Left lung (tissue), 10 donors: ENCODE measurements around the gene EHMT2. TPM values are rescaled to one million over a fixed set of nuclear protein-coding genes. Genes with fewer than 3 reads are reported as not detected.
"Not testable (repeated sequence)": the region's sequence is repeated elsewhere in the genome, so short reads cannot be mapped to it uniquely, and the experiment has no call there.

Experiments used
- ATAC-seq: fragments of 200-7000 bp; cut with Tn5 transposase; one replicate; pipeline ENCODE4 v1.9.1; 2020; ENCODE audit warnings: moderate library complexity
- DNase-seq, 4 donors: peaks; one replicate each; pipeline ENCODE4 v3.0.0-alpha.2; 2013 to 2020
- H3K27ac ChIP-seq, 2 donors: fragments of 200-600 bp; sonication (generic) in 1 of 2; one replicate each; pipeline versions ENCODE4 v1.5.0 to v1.8.0; 2020 to 2021
- H3K27me3 ChIP-seq, 2 donors: fragments of 200-600 bp; sonication (generic) in 1 of 2; one replicate each; pipeline versions ENCODE4 v1.5.0 to v1.8.0; 2020 to 2021
- H3K36me3 ChIP-seq, 2 donors: fragments of 200-600 bp; sonication (generic) in 1 of 2; one replicate each; pipeline versions ENCODE4 v1.5.0 to v1.8.0; 2020 to 2021
- H3K4me1 ChIP-seq, 2 donors: fragments of 200-600 bp; one replicate each; pipeline ENCODE4 v1.8.0; 2021
- H3K4me3 ChIP-seq, 2 donors: fragments of 200-600 bp; sonication (generic) in 1 of 2; one replicate each; pipeline versions ENCODE4 v1.5.0 to v1.8.0; 2020 to 2021; ENCODE audit warnings: mild to moderate bottlenecking in 1 of 2
- H3K9me3 ChIP-seq, 2 donors: fragments of 200-600 bp; sonication (generic) in 1 of 2; one replicate each; pipeline versions ENCODE4 v1.5.0 to v1.8.0; 2020 to 2021
- intact Hi-C, 2 donors: fragments of 100-400 bp; cut with DNase I; formaldehyde crosslinking; loops; one replicate each; pipeline versions ENCODE4 v1.11.2 to v1.14.2; 2022
- polyA plus RNA-seq, 6 donors: library from polyadenylated mRNA; unstranded; fragments of 120-200 nt; gene quantifications; one replicate each; pipeline ENCODE4 v1.2.1, GENCODE V29; 2013; ENCODE audit not compliant: insufficient read length in 6 of 6
- total RNA-seq, 2 donors: library from RNA; stranded (reverse); fragmentation: NEBNext Ultra II Directional; extraction: Animal tissue kit (Norgen Biotek cat#: 25700); gene quantifications; one replicate each; pipeline ENCODE4 v1.2.1, GENCODE V29; 2021
- TF ChIP-seq, protein P1 (sequence below), 2 donors: fragments of 200-600 bp; sonication (generic) in 1 of 2; IDR thresholded peaks; one replicate each; pipeline versions ENCODE4 v1.5.0 to v1.8.0; 2021; ENCODE audit warnings: antibody characterized with exemption in 2 of 2
- donor health status: DM: no; HTN: yes; CAD: no.
- donor health status: DM: no; HTN: no; CAD: no.

Gene EHMT2
- total and polyA plus RNA-seq, 8 donors: 41.0 to 85.0 (median 75.3) TPM

DNA sequence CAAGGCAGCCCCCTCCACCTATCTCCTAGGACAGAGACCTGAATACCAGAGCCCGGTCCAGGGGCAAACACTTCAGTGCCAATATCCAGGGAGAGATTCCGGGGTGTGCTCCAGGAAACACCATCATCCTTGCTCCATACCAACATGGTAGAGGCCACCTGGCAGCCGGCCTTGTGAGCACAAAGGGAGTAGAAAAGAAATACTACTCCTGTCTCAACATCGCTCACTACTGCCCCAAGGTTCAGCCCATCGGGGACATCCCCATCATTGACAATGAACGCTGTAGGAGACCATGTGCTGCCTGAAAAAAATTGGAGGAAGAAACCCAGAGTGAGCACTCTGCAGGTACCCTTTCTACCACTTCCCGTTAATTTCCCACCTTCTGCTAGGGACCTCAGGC, 36.3 kb downstream of the EHMT2 start:
- TF ChIP-seq, protein P1, sequence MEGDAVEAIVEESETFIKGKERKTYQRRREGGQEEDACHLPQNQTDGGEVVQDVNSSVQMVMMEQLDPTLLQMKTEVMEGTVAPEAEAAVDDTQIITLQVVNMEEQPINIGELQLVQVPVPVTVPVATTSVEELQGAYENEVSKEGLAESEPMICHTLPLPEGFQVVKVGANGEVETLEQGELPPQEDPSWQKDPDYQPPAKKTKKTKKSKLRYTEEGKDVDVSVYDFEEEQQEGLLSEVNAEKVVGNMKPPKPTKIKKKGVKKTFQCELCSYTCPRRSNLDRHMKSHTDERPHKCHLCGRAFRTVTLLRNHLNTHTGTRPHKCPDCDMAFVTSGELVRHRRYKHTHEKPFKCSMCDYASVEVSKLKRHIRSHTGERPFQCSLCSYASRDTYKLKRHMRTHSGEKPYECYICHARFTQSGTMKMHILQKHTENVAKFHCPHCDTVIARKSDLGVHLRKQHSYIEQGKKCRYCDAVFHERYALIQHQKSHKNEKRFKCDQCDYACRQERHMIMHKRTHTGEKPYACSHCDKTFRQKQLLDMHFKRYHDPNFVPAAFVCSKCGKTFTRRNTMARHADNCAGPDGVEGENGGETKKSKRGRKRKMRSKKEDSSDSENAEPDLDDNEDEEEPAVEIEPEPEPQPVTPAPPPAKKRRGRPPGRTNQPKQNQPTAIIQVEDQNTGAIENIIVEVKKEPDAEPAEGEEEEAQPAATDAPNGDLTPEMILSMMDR (IDR thresholded peaks at IDR 0.05): no peak
- ATAC-seq (no peak), DNase-seq (no peak)
- Histone ChIP-seq H3K27ac (no peak overlapping the region), H3K9me3 (no peaks in the 10 kb centered on the region), H3K27me3 (no peaks in the 10 kb centered on the region), H3K4me3 (no peak overlapping the region), H3K36me3 (peaks cover 0 to 48% of the 10 kb centered on the region in 2 donors), H3K4me1 (peaks cover 11 to 29% of the 10 kb centered on the region in 2 donors)
- intact Hi-C loops: loop anchor here in 1 of 2 donors (10.0 kb wide), 1 partner anchor 186 kb away; no protein-coding TSS in a partner anchor

DNA sequence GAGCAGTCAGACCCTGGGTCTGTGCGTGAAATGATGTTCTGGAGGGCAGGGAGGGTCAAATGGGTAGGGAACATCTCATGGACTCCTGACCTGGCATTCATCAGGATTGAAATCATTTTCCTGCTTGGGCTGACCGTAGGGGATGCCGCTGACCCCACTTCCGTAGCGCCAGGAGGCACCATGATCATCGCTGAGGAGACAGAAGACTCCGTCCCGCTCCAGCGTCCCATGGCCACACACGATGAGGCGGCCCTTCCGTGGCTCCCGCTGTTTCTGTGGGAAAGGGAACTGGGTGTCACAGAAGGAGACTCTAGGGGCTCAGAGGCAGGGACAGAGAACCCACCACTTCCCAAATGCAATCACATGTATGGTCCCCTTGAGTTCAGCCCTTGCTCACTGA, 37.1 kb downstream of the EHMT2 start:
- Histone ChIP-seq H3K27me3 (no peaks in the 10 kb centered on the region), H3K4me3 (no peak overlapping the region), H3K4me1 (peaks cover 11 to 29% of the 10 kb centered on the region in 2 donors), H3K27ac (no peak overlapping the region), H3K36me3 (peaks cover 0 to 56% of the 10 kb centered on the region in 2 donors), H3K9me3 (no peaks in the 10 kb centered on the region)
- intact Hi-C loops: loop anchor here in 1 of 2 donors (10.0 kb wide), 1 partner anchor 186 kb away; no protein-coding TSS in a partner anchor
- TF ChIP-seq, protein P1 (IDR thresholded peaks at IDR 0.05): no peak
- DNase-seq: no peak
- no peak for ATAC-seq

DNA sequence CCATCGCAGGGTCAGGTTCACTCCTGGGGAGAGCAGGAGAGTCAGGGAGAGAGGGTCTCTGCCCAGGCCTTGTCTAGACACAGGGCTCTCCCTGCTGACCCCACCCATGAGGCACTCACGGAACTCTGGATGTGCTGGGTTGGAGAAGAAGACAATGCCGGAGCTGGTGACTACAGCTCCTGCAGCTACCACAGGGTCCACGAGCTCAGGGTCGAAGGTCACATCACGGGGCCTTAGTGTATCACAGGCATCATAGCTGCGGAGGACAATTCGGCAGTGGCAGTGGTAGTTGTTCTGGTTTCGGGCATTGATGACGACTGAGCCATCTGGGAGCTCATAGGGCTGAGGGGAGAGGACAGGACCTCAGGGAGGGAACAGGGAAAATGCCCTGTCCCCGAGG, 37.6 kb downstream of the EHMT2 start:
- H3K27ac ChIP-seq: no peak overlapping the region
- H3K27me3 ChIP-seq: no peaks in the 10 kb centered on the region
- H3K36me3 ChIP-seq: peaks cover 0 to 57% of the 10 kb centered on the region in 2 donors
- no peaks in the 10 kb centered on the region for H3K9me3 ChIP-seq
- DNase-seq (no peak), ATAC-seq (no peak)
- H3K4me1 ChIP-seq: peaks cover 11 to 29% of the 10 kb centered on the region in 2 donors
- intact Hi-C loops: loop anchor here in 1 of 2 donors (10.0 kb wide), 1 partner anchor 185 kb away; no protein-coding TSS in a partner anchor
- no peak overlapping the region for H3K4me3 ChIP-seq
- TF ChIP-seq, protein P1 (IDR thresholded peaks at IDR 0.05): no peak

DNA sequence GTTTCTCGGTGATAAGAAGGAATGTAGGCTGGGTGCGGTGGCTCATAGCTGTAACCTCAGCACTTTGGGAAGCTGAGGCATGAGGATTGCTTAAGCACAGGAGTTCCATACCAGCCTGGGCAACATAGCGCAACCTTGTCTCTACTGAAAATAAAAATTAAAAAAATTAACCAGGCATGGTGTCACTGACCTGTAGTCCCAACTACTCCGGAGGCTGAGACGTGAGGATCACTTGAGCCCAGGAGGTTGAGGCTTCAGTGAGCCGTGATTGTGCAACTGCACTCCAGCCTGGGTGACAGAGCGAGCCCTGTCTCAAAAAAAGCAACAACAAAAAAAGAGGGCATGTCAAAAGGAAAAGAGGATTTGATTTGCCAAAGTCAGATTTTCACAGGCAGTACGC, 38.8 kb downstream of the EHMT2 start:
- peaks cover 6 to 20% of the 10 kb centered on the region in 2 donors for H3K4me1 ChIP-seq
- H3K36me3 ChIP-seq: peaks cover 0 to 57% of the 10 kb centered on the region in 2 donors
- DNase-seq (no peak), ATAC-seq (no peak)
- intact Hi-C loops: no loop called here
- no peak overlapping the region for H3K27ac ChIP-seq
- H3K9me3 ChIP-seq: no peaks in the 10 kb centered on the region
- no peak overlapping the region for H3K4me3 ChIP-seq
- TF ChIP-seq, protein P1 (IDR thresholded peaks at IDR 0.05): no peak
- H3K27me3 ChIP-seq: no peaks in the 10 kb centered on the region

DNA sequence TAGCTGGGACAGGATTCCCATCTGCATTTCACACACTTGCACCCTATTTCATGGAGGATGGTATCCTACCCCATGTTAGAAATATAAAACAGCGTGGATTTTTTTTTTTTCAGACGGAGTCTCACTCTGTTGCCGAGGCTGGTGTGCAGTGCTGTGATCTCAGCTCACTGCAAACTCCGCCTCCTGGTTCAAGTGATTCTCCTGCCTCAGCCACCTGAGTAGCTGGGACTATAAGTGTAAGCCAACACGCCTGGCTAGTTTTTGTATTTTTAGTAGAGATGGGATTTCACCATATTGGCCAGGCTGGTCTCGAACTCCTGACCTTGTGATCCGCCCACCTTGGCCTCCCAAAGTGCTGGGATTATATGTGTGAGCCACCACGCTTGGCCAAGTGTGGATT, 39.7 kb downstream of the EHMT2 start:
- H3K27ac ChIP-seq, DNase-seq, H3K27me3 ChIP-seq, ATAC-seq, intact Hi-C loops, H3K4me3 ChIP-seq, H3K9me3 ChIP-seq: not testable (repeated sequence)
- H3K4me1 ChIP-seq: peaks cover 6 to 13% of the 10 kb centered on the region in 2 donors
- peaks cover 0 to 57% of the 10 kb centered on the region in 2 donors for H3K36me3 ChIP-seq

DNA sequence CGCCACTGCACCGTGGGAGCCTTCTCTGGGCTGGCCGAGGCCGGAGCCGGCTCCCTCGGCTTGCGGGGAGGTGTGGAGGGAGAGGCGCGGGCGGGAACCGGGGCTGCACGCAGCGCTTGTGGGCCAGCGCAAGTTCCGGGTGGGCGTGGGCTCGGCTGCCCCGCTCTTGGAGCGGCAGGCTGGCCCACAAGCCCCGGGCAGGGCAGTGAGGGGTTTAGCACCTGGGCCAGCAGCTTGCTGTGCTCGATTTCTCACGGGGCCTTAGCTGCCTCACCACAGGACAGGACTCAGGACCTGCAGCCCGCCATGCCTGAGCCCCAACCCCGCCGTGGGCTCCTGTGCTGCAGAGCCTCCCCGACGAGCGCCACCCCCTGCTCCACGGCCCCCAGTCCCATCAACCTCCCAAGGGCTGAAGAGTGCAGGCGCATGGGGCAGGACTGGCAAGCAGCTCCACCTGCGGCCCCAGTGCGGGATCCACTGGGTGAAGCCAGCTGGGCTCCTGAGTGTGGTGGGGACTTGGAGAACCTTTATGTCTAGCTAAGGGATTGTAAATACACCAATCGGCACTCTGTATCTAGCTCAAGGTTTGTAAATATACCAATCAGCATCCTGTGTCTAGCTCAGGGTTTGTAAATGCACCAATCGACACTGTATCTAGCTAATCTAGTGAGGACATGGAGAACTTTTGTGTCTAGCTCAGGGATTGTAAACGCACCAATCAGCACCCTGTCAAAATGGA, 45.3 kb downstream of the EHMT2 start:
- intact Hi-C loops, H3K4me1 ChIP-seq, H3K27me3 ChIP-seq, DNase-seq, ATAC-seq, H3K9me3 ChIP-seq, H3K27ac ChIP-seq, H3K4me3 ChIP-seq: not testable (repeated sequence)
- peaks cover 0 to 19% of the 10 kb centered on the region in 2 donors for H3K36me3 ChIP-seq
